ENCODE measurements around the gene EHMT1. TPM values are rescaled to one million over a fixed set of nuclear protein-coding genes. Genes with fewer than 3 reads are reported as not detected.

EHMT1 gene
- total RNA-seq, 1 experiment from 2014 or later: 63.9 TPM

DNA sequence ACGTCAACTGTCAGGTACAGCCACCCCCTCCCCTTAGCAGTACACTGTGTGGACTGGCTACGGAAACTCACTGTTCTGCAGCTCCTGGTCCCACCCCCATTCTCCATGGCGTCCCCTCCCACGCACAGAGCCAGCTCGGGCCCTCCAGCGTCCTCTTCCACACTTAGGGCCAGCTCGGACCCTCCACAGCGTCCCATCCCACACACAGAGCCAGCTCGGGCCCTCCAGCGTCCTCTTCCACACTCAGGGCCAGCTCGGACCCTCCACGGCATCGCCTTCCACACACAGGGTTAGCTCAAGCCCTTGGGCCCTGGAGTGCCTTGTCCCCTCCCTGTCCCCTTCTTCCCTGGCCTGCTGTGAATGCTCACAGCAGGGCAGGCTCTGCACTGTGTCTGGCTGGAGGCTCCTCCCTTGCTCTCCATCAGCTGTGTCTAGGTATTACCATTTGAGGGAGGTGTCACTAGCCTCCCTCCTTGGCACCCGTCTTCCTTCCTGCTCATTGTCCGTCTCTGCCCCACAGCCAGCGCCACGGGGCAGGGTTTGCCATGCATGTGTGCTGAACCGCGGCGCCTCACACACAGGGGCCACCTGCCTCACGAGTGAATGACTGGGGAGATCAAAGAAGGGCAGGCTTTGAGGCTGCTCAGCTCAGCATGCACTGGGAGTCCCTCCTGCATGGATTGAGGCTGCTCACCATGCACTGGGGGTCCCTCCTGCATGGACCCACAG is 180.3 kb downstream of the EHMT1 start:
- no peaks in the 10 kb centered on the region for H3K27me3 ChIP-seq (ENCODE audit: control insufficient read depth, insufficient read depth, low read length)
- no peak for TF ChIP-seq POLR2AphosphoS5 (IDR thresholded peaks at IDR 0.05; ENCODE audit: low read depth, low read length)
- TF ChIP-seq CTCF (IDR thresholded peaks at IDR 0.05): no peak
- TF ChIP-seq, protein P1, sequence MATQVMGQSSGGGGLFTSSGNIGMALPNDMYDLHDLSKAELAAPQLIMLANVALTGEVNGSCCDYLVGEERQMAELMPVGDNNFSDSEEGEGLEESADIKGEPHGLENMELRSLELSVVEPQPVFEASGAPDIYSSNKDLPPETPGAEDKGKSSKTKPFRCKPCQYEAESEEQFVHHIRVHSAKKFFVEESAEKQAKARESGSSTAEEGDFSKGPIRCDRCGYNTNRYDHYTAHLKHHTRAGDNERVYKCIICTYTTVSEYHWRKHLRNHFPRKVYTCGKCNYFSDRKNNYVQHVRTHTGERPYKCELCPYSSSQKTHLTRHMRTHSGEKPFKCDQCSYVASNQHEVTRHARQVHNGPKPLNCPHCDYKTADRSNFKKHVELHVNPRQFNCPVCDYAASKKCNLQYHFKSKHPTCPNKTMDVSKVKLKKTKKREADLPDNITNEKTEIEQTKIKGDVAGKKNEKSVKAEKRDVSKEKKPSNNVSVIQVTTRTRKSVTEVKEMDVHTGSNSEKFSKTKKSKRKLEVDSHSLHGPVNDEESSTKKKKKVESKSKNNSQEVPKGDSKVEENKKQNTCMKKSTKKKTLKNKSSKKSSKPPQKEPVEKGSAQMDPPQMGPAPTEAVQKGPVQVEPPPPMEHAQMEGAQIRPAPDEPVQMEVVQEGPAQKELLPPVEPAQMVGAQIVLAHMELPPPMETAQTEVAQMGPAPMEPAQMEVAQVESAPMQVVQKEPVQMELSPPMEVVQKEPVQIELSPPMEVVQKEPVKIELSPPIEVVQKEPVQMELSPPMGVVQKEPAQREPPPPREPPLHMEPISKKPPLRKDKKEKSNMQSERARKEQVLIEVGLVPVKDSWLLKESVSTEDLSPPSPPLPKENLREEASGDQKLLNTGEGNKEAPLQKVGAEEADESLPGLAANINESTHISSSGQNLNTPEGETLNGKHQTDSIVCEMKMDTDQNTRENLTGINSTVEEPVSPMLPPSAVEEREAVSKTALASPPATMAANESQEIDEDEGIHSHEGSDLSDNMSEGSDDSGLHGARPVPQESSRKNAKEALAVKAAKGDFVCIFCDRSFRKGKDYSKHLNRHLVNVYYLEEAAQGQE (IDR thresholded peaks at IDR 0.05; ENCODE audit: insufficient read depth in 1 of 2, low read depth in 2 of 2, low read length in 1 of 2): no peak
- TF ChIP-seq SIN3A (IDR thresholded peaks at IDR 0.05; ENCODE audit: borderline replicate concordance, insufficient read depth, low read depth, low read length): no peak
- no peak for TF ChIP-seq TCF7L2 (IDR thresholded peaks at IDR 0.05; ENCODE audit: low read depth, low read length)
- no peak for ATAC-seq
- intact Hi-C loops (cut with micrococcal nuclease; ENCODE audit: unreplicated experiment) (no loop called here), in situ Hi-C loops (cut with HindIII; ENCODE audit: low pct_unique_long_range_greater_than_20kb, low sequenced_read_pairs) (no loop called here)
- ChIA-PET POLR2A (no interaction called here), CTCF (no interaction called here)
- no peak overlapping the region for H3K4me3 ChIP-seq (ENCODE audit: low read depth in 2 of 2, low read length in 2 of 2)
- H3K9me3 ChIP-seq (ENCODE audit: control insufficient read depth, insufficient read depth, low read depth, low read length): no peaks in the 10 kb centered on the region
- no peaks in the 10 kb centered on the region for H3K36me3 ChIP-seq (ENCODE audit: control insufficient read depth, insufficient read depth, low read length)
- DNase-seq (ENCODE audit: low read depth, low spot score): no peak
- BruUV-seq (replicated peaks): no TSS peak
- H3K27ac ChIP-seq (ENCODE audit: low read length): no peak overlapping the region
- H3K4me1 ChIP-seq (ENCODE audit: control insufficient read depth, insufficient read depth, low read length): no peaks in the 10 kb centered on the region

GRCh38 chr9:137799630-137799983 is 180.8 kb downstream of the EHMT1 start:
- POLR2A ChIA-PET: no interaction called here

More at GRCh38 chr9:137799630-137799983, 180.8 kb downstream of the EHMT1 start:
- H3K4me1 ChIP-seq (ENCODE audit: control insufficient read depth, insufficient read depth, low read length): no peaks in the 10 kb centered on the region
- H3K27ac ChIP-seq (ENCODE audit: low read length): no peak overlapping the region
- in situ Hi-C loops (cut with HindIII; ENCODE audit: low pct_unique_long_range_greater_than_20kb, low sequenced_read_pairs) (no loop called here), intact Hi-C loops (cut with micrococcal nuclease; ENCODE audit: unreplicated experiment) (no loop called here)
- no peaks in the 10 kb centered on the region for H3K9me3 ChIP-seq (ENCODE audit: control insufficient read depth, insufficient read depth, low read depth, low read length)
- no TSS peak for BruUV-seq (replicated peaks)
- H3K27me3 ChIP-seq (ENCODE audit: control insufficient read depth, insufficient read depth, low read length): no peaks in the 10 kb centered on the region
- no peak for ATAC-seq
- no peak for DNase-seq (ENCODE audit: low read depth, low spot score)
- no peak overlapping the region for H3K4me3 ChIP-seq (ENCODE audit: low read depth in 2 of 2, low read length in 2 of 2)
- TF ChIP-seq CTCF (IDR thresholded peaks at IDR 0.05) (no peak), TCF7L2 (IDR thresholded peaks at IDR 0.05; ENCODE audit: low read depth, low read length) (no peak), POLR2AphosphoS5 (IDR thresholded peaks at IDR 0.05; ENCODE audit: low read depth, low read length) (no peak), SIN3A (IDR thresholded peaks at IDR 0.05; ENCODE audit: borderline replicate concordance, insufficient read depth, low read depth, low read length) (no peak)
- TF ChIP-seq, protein P1 (IDR thresholded peaks at IDR 0.05; ENCODE audit: insufficient read depth in 1 of 2, low read depth in 2 of 2, low read length in 1 of 2): no peak
- CTCF ChIA-PET: no interaction called here
- H3K36me3 ChIP-seq (ENCODE audit: control insufficient read depth, insufficient read depth, low read length): no peaks in the 10 kb centered on the region

Measured in Panc1 (cell line).